ENCODE data around the gene SMOC1. TPM values are rescaled to one million over a fixed set of nuclear protein-coding genes. Genes with fewer than 3 reads are reported as not detected.

SMOC1 gene
- total and polyA plus RNA-seq, 9 of the 15 experiments (the other 6 are each of a cell fraction or from before 2014, with no cell fraction given), result 0.04 TPM; not detected in 8

DNA sequence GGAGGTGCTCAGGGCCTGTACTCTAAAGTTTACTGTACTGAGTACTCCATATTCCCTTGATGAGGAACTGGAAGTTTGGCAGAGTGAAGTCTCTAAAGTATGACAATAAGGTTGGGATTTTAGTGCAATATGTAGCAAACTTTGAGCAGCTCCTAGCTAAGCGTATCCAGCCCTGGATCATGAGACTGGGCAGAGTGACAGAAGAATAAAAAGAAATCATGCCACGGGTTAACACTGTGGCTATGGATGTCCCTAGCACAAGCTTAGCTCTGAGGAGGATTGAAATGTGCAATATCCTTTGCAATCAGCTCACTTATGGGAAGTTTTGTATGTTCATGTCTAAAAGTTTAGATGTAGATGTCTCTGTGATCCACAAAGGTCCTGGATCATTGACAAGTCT is 114.1 kb downstream of the SMOC1 start:
- ATAC-seq (no peak), FAIRE-seq (no peak), DNase-seq (ENCODE audit: extremely low read depth in 1 of 4, low spot score in 3 of 4) (no peak)
- no peak overlapping the region for H3K27ac ChIP-seq (ENCODE audit: extremely low read depth, low read depth, low read length)
- H3K4me2 ChIP-seq (ENCODE audit: insufficient read depth, low read length), result no peak overlapping the region
- TF ChIP-seq NCOA2 (IDR thresholded peaks at IDR 0.05; ENCODE audit: partially characterized antibody in 2 of 2) (no peak), RBM34 (IDR thresholded peaks at IDR 0.05; ENCODE audit: borderline replicate concordance, insufficient read depth, low read length) (no peak), ZNF217 (CRISPR knock-in tag; IDR thresholded peaks at IDR 0.05) (no peak), ZNF785 (CRISPR knock-in tag; IDR thresholded peaks at IDR 0.05) (no peak), TSC22D4 (tag; IDR thresholded peaks at IDR 0.05) (no peak), ZNF507 (tag; conservative IDR thresholded peaks at IDR 0.05) (no peak), GABPB1 (CRISPR knock-in tag; IDR thresholded peaks at IDR 0.05) (no peak), CHCHD3 (CRISPR knock-in tag; IDR thresholded peaks at IDR 0.05) (no peak), RFX1 (IDR thresholded peaks at IDR 0.05) (no peak), RBFOX2 (IDR thresholded peaks at IDR 0.05; ENCODE audit: low read depth, low read length) (no peak), ZNF57 (CRISPR knock-in tag; IDR thresholded peaks at IDR 0.05) (no peak), FOS (IDR thresholded peaks at IDR 0.05; ENCODE audit: extremely low read depth, insufficient read length) (no peak), CREM (IDR thresholded peaks at IDR 0.05; ENCODE audit: low read depth) (no peak), L3MBTL2 (IDR thresholded peaks at IDR 0.05) (no peak)
- TF ChIP-seq, protein P1, sequence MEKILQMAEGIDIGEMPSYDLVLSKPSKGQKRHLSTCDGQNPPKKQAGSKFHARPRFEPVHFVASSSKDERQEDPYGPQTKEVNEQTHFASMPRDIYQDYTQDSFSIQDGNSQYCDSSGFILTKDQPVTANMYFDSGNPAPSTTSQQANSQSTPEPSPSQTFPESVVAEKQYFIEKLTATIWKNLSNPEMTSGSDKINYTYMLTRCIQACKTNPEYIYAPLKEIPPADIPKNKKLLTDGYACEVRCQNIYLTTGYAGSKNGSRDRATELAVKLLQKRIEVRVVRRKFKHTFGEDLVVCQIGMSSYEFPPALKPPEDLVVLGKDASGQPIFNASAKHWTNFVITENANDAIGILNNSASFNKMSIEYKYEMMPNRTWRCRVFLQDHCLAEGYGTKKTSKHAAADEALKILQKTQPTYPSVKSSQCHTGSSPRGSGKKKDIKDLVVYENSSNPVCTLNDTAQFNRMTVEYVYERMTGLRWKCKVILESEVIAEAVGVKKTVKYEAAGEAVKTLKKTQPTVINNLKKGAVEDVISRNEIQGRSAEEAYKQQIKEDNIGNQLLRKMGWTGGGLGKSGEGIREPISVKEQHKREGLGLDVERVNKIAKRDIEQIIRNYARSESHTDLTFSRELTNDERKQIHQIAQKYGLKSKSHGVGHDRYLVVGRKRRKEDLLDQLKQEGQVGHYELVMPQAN (IDR thresholded peaks at IDR 0.05; ENCODE audit: borderline replicate concordance), result no peak
- intact Hi-C loops (cut with micrococcal nuclease), result no loop called here
- no TSS peak for BruUV-seq (replicated peaks)
- H3K4me1 ChIP-seq (replicated peaks in 1 of 2; ENCODE audit: control insufficient read depth in 2 of 2, insufficient read depth in 2 of 2, low read length in 2 of 2), result no peaks in the 10 kb centered on the region
- in situ Hi-C loops (cut with MboI), result no loop called here
- H2AFZ ChIP-seq (ENCODE audit: low read depth, low read length), result no peak overlapping the region
- H3K9me1 ChIP-seq (ENCODE audit: control insufficient read depth, insufficient read depth, low read length), result no peaks in the 10 kb centered on the region
- H3K9me3 ChIP-seq (replicated peaks; ENCODE audit: control insufficient read depth, insufficient read depth, low read depth, low read length), result no peaks in the 10 kb centered on the region
- no peaks in the 10 kb centered on the region for H4K20me1 ChIP-seq (replicated peaks; ENCODE audit: control insufficient read depth, insufficient read depth, low read length)
- 4% methylated on average over 2 of the region's 2 CpGs for WGBS (ENCODE audit: insufficient coverage, low coverage, missing lambda C conversion rate)
- no peak overlapping the region for H3K9ac ChIP-seq (ENCODE audit: insufficient read depth in 1 of 2, low read depth in 2 of 2, low read length in 2 of 2)
- H3K27me3 ChIP-seq (ENCODE audit: control insufficient read depth in 2 of 2, insufficient read depth in 2 of 2, low read length in 2 of 2), result no peaks in the 10 kb centered on the region
- no peaks in the 10 kb centered on the region for H3K36me3 ChIP-seq (ENCODE audit: control insufficient read depth, insufficient read depth, low read length)
- no peaks in the 10 kb centered on the region for H3K79me2 ChIP-seq (ENCODE audit: control insufficient read depth, insufficient read depth, low read length)
- ChIA-PET POLR2A (no interaction called here), CTCF (ENCODE audit: low intra/inter-chr PET ratio) (no interaction called here)
- no peak overlapping the region for H3K4me3 ChIP-seq
